Retina (tissue), 1 donor: Measurements from ENCODE around the gene GPBAR1.
A peak's percentile ranks its signal among the peaks of the same experiment; 100 is the strongest.

ENCODE experiments used
- DNase-seq: peaks from one replicate; pipeline ENCODE4 v3.0.0-alpha.2; 2016

The GPBAR1 gene

GRCh38 chr2:218286570-218287459, 26.0 kb downstream of the GPBAR1 start:
- DNase-seq, result peak; percentile 64

- no peak for DNase-seq
Measured at GRCh38 chr2:218289639-218290315, 29.0 kb downstream of the GPBAR1 start.

- DNase-seq, result no peak
Measured at GRCh38 chr2:218290316-218291261, 29.8 kb downstream of the GPBAR1 start.

GRCh38 chr2:218291318-218292047, 30.7 kb downstream of the GPBAR1 start:
- DNase-seq, result no peak

- peak; percentile 66 for DNase-seq
Measured at GRCh38 chr2:218292048-218293014, 31.5 kb downstream of the GPBAR1 start, which contains the start of gene TMBIM1. TSS of gene TMBIM1 (minus strand) at chr2:218292503. CDS start at chr2:218282141, 10,362 bp downstream.

GRCh38 chr2:218293715-218294429, 33.1 kb downstream of the GPBAR1 start:
- DNase-seq, result no peak

GRCh38 chr2:218294430-218295022, 33.7 kb downstream of the GPBAR1 start:
- no peak for DNase-seq

- DNase-seq, result no peak
Measured at GRCh38 chr2:218295029-218295428, 34.2 kb downstream of the GPBAR1 start.

- no peak for DNase-seq
Measured at GRCh38 chr2:218296200-218296599, 35.4 kb downstream of the GPBAR1 start.

GRCh38 chr2:218296847-218297246, 36.0 kb downstream of the GPBAR1 start:
- no peak for DNase-seq

- no peak for DNase-seq
Measured at GRCh38 chr2:218298314-218298875, 37.6 kb downstream of the GPBAR1 start.

- DNase-seq, result no peak
Measured at GRCh38 chr2:218300141-218300540, 39.3 kb downstream of the GPBAR1 start.

GRCh38 chr2:218301176-218301819, 40.5 kb downstream of the GPBAR1 start:
- DNase-seq, result peak; percentile 86

GRCh38 chr2:218305383-218305782, 44.6 kb downstream of the GPBAR1 start:
- DNase-seq, result no peak

- DNase-seq, result no peak
Measured at GRCh38 chr2:218306184-218306920, 45.5 kb downstream of the GPBAR1 start.

- no peak for DNase-seq
Measured at GRCh38 chr2:218307415-218308090, 46.7 kb downstream of the GPBAR1 start.

- DNase-seq, result no peak
Measured at GRCh38 chr2:218310853-218311540, 50.2 kb downstream of the GPBAR1 start.
